MM.1S (cell line): ENCODE results near the gene KRTAP10-4.

Experiments
- DNase-seq: peaks from one replicate; pipeline ENCODE4 v3.0.0-alpha.2; 2015
- H2AFZ ChIP-seq: fragments of 300-600 bp; sonication (generic); 2 replicates; pipeline ENCODE4 v1.6.0; 2016; ENCODE audit warnings: antibody characterized with exemption, low read length
- H3F3A ChIP-seq: fragments of 300-600 bp; sonication (generic); 2 replicates; pipeline ENCODE4 v1.6.1; 2016; ENCODE audit warnings: mild to moderate bottlenecking, antibody characterized with exemption, low read length, moderate library complexity, mixed read lengths; ENCODE audit not compliant: insufficient read depth
- H3K27ac ChIP-seq: fragments of 300-600 bp; sonication (generic); 2 replicates; pipeline ENCODE4 v1.5.1; 2016; ENCODE audit warnings: mild to moderate bottlenecking, low read length
- H3K27me3 ChIP-seq: fragments of 300-600 bp; sonication (generic); replicated peaks from 2 replicates; pipeline ENCODE4 v1.6.0; 2016; ENCODE audit warnings: low read length; ENCODE audit not compliant: insufficient read depth
- H3K36me3 ChIP-seq: fragments of 300-600 bp; sonication (generic); replicated peaks from 2 replicates; pipeline ENCODE4 v1.6.1; 2016; ENCODE audit warnings: mild to moderate bottlenecking, low read length, mixed read lengths; ENCODE audit not compliant: insufficient read depth
- H3K4me1 ChIP-seq: fragments of 300-600 bp; sonication (generic); 2 replicates; pipeline ENCODE4 v1.6.1; 2016; ENCODE audit warnings: low read length, mixed read lengths
- H3K4me2 ChIP-seq: fragments of 300-600 bp; sonication (generic); 2 replicates; pipeline ENCODE4 v1.6.0; 2016; ENCODE audit warnings: low read depth, low read length
- H3K4me3 ChIP-seq: fragments of 300-600 bp; sonication (generic); 2 replicates; pipeline ENCODE4 v1.5.1; 2016; ENCODE audit warnings: low read length, mixed read lengths
- H3K79me2 ChIP-seq: fragments of 300-600 bp; sonication (generic); 2 replicates; pipeline ENCODE4 v1.6.1; 2016; ENCODE audit warnings: mixed run types, low read length, mixed read lengths
- H3K9ac ChIP-seq: fragments of 300-600 bp; sonication (generic); 2 replicates; pipeline ENCODE4 v1.6.1; 2016; ENCODE audit warnings: low read length, mixed read lengths
- H3K9me2 ChIP-seq: fragments of 300-600 bp; sonication (generic); replicated peaks from 2 replicates; pipeline ENCODE4 v1.6.1; 2016; ENCODE audit warnings: mild to moderate bottlenecking, low read length, mixed read lengths; ENCODE audit not compliant: insufficient read depth
- H3K9me3 ChIP-seq: fragments of 300-600 bp; sonication (generic); replicated peaks from 2 replicates; pipeline ENCODE4 v1.6.1; 2016; ENCODE audit warnings: mild to moderate bottlenecking, low read length, mixed read lengths; ENCODE audit not compliant: insufficient read depth
- H4K20me1 ChIP-seq: fragments of 300-600 bp; sonication (generic); 2 replicates; pipeline ENCODE4 v1.6.1; 2016; ENCODE audit warnings: mild to moderate bottlenecking, low read length, moderate library complexity, mixed read lengths; ENCODE audit not compliant: insufficient read depth
- CTCF ChIP-seq: fragments of 300-600 bp; sonication (generic); IDR thresholded peaks from 2 replicates; pipeline ENCODE4 v1.5.1; 2016; ENCODE audit warnings: antibody characterized with exemption, low read length, mixed read lengths
- EZH2 ChIP-seq: fragments of 300-600 bp; sonication (generic); optimal IDR thresholded peaks from 2 replicates; pipeline ENCODE3; 2017; ENCODE audit warnings: low read depth, mild to moderate bottlenecking, antibody characterized with exemption, low read length, mixed read lengths
- EZH2phosphoT487 ChIP-seq: fragments of 300-600 bp; sonication (generic); IDR thresholded peaks from 2 replicates; pipeline ENCODE4 v1.6.1; 2018; ENCODE audit warnings: antibody characterized with exemption, low read length

Gene KRTAP10-4

GRCh38 chr21:44532712-44533111 is 40.8 kb upstream of the KRTAP10-4 start:
- DNase-seq = no peak
- Histone ChIP-seq H3K27ac (no peak overlapping the region), H3K36me3 (no peaks in the 10 kb centered on the region), H4K20me1 (no peaks in the 10 kb centered on the region), H3K9me2 (no peaks in the 10 kb centered on the region), H3K4me3 (no peak overlapping the region), H3K9me3 (no peaks in the 10 kb centered on the region), H3K4me1 (no peaks in the 10 kb centered on the region), H3K4me2 (no peak overlapping the region), H3K9ac (no peak overlapping the region), H3K27me3 (peaks cover 92% of the 10 kb centered on the region), H2AFZ (no peak overlapping the region), H3F3A (no peaks in the 10 kb centered on the region), H3K79me2 (no peaks in the 10 kb centered on the region)
- TF ChIP-seq EZH2 = no peak
- TF ChIP-seq CTCF = no peak
- TF ChIP-seq EZH2phosphoT487 = no peak

- H3K4me3 ChIP-seq = no peak overlapping the region
- no peaks in the 10 kb centered on the region for H3K9me2 ChIP-seq
- H3K36me3 ChIP-seq = no peaks in the 10 kb centered on the region
- no peaks in the 10 kb centered on the region for H3F3A ChIP-seq
- H3K27ac ChIP-seq = no peak overlapping the region
- H3K4me2 ChIP-seq = no peak overlapping the region
- peaks cover 92% of the 10 kb centered on the region for H3K27me3 ChIP-seq
- no peaks in the 10 kb centered on the region for H3K9me3 ChIP-seq
- H3K4me1 ChIP-seq = no peaks in the 10 kb centered on the region
- H3K9ac ChIP-seq = no peak overlapping the region
- H2AFZ ChIP-seq = no peak overlapping the region
- H3K79me2 ChIP-seq = no peaks in the 10 kb centered on the region
- TF ChIP-seq EZH2phosphoT487 = no peak
- TF ChIP-seq EZH2 = no peak
- no peak for TF ChIP-seq CTCF
- no peak for DNase-seq
- H4K20me1 ChIP-seq = no peaks in the 10 kb centered on the region
Observed at GRCh38 chr21:44533121-44533890, 40.2 kb upstream of the KRTAP10-4 start.

GRCh38 chr21:44533891-44534627 is 39.5 kb upstream of the KRTAP10-4 start:
- Histone ChIP-seq H3K9ac (no peak overlapping the region), H4K20me1 (no peaks in the 10 kb centered on the region), H3K79me2 (no peaks in the 10 kb centered on the region), H3F3A (no peaks in the 10 kb centered on the region), H3K9me3 (no peaks in the 10 kb centered on the region), H3K27ac (no peak overlapping the region), H2AFZ (no peak overlapping the region), H3K4me1 (no peaks in the 10 kb centered on the region), H3K4me2 (no peak overlapping the region), H3K4me3 (no peak overlapping the region), H3K27me3 (peaks cover 92% of the 10 kb centered on the region), H3K36me3 (no peaks in the 10 kb centered on the region), H3K9me2 (no peaks in the 10 kb centered on the region)
- no peak for DNase-seq
- no peak for TF ChIP-seq EZH2
